Endothelial cell of hepatic sinusoid (primary cell): ENCODE data around the gene TK1.

Source experiments
- in situ Hi-C: cut with HindIII; loops from 2 replicates; pipeline ENCODE4 v1.10.0; 2017; ENCODE audit warnings: low sequenced_read_pairs

Gene TK1

DNA sequence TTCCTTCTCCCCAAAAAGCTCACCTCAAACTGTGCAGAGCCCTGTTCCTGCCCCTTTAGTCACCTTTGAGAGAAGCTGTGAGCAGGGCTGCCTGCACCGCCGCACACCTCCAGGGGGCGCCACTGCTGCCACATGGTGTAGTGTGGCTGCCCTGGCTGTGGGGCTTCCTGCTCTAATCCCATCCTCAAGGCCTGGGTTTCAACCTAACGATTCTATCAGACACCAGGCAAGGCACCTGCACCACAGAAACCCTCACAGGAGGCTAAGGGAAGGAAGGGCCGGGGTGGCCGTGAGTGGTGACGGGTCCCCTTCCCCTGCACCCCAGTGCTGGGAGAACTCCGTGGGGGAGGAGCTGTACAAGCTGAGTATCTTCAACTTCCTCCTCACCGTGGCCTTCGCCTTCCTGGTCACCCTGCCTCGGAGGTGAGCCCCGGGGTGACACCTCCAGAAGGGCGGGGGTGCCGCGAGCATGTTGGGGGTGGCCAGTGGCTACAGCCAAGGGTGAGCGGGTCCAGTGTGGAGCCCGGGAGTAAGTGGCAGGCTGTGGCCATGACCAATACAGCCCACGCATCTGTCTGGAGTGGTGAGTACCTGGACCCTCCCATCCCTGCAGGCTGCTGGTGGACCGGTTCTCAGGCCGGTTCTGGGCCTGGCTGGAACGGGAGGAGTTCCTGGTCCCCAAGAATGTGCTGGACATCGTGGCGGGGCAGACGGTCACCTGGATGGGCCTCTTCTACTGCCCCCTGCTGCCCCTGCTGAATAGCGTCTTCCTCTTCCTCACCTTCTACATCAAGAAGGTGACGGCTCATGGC lies 49.3 kb downstream of the TK1 start:
- in situ Hi-C loops = no loop called here

DNA sequence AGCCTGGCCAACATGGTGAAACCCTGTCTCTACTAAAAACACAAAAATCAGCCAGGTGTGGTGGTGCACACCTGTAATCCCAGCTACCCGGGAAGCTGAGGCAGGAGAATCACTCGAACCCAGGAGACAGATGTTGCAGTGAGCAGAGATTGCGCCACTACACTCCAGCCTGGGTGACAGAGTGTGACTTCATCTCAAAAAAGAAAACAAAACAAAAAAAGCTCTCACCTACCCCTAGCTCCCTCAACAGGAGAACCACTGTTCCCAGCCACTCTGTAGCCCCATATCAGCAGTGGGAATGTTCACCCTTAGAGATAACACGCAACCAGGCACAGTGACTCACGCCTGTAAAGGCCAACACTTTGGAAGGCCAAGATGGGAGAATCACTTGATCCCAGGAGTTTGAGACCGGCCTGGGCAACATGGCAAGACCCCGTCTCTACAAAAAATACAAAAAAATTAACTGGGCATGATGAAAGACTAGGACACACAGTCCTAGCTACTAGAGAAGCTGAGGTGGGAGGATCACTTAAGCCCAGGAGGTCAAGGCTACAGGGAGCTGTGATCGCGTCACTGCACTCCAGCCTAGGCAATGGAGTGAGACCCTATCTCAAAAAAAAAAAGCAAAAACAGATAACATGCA lies 50.9 kb downstream of the TK1 start:
- in situ Hi-C loops = no loop called here

- in situ Hi-C loops = no loop called here
These were observed 51.9 kb downstream of the TK1 start for GRCh38 chr17:78134899-78135385.

DNA sequence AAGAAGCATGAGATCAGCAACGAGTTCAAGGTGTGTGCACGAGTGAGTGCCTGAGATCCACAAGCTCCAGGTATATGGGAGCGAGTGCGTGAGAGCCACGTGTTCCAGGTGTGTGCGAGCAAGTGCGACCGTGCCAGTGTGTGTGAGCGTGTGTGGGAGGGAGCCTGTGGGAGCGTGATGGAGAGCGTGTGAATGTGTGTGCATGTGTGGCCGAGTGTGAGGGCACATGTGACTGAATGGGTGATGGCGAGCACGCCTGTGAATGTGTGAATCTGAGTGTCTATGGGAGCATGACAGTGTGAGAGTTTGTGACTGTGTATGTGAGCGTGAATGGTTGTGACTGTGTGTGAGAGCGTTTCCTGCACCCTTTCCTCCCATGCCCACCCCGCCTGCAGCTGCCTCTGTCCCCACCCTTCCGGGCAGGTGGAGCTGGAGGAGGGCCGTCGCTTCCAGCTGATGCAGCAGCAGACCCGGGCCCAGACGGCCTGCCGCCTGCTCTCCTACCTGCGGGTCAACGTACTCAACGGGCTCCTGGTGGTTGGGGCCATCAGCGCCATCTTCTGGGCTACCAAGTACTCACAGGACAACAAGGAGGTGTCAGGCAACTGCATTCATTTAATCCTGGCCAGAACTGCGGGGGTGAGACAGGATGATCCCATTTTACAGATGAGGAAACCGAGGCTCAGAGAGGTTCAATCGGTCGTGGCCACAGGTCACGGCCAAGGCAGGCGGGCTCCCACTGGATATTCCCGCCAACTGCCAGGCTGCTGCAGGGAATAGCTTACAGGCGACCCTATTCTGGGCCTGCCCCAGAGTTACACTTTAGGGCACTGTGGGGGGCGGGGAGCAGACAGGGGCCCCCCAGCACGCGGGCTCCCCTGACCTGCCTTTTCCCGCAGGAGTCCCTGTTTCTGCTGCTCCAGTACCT lies 52.6 kb downstream of the TK1 start:
- in situ Hi-C loops = no loop called here

- in situ Hi-C loops = no loop called here
These were observed 53.5 kb downstream of the TK1 start for GRCh38 chr17:78133179-78133951.

DNA sequence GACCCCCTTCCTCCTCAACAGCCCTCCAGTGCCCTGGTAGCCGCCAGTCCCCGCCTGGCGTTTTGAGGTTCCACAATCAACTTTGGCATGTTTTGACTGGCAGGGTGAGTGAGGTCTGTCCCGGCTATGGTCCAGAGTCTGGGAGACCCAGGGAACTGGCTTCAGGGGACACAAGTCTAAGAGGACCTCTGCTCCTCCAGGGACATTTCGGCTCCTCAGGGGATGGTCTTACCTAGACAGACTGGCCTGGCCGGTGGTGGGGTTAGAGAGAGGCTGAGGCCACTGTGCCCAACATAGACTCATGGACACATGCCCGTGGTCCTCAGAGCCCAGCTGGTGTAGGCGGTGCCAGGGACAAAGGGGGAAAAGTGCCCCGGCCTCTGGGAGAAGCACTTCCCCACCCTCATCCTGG lies 54.1 kb downstream of the TK1 start:
- in situ Hi-C loops = no loop called here

DNA sequence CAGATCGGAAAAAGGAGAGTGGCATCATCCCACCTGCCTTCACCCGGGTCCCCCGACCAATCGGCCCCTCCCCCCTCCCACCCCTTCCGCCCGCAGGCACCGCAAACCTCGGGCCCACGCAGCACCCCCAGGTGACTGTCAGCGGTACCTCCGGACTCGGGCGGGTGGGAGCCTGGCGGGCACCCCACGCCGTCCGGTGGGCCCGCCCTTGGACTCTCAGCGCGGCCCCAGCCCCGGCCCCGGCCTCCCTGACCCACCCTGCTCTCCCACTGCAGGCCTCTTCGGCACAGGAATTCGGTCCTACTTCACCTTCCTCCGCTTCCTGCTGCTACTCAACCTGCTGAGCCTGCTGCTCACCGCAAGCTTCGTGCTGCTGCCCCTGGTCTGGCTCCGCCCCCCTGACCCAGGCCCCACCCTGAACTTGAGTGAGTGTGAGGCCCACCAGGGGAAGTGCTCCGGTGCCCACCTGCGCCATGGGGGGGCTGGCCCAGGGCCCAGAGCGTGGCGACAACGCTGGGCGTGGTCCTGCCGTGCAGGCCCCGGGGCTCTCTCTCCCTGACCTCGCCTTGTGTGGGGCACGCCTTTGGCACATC lies 54.7 kb downstream of the TK1 start:
- in situ Hi-C loops = no loop called here

- in situ Hi-C loops = no loop called here
These were observed 55.4 kb downstream of the TK1 start for GRCh38 chr17:78131172-78132083.

GRCh38 chr17:78130437-78131101 lies 56.3 kb downstream of the TK1 start, which contains the start of gene TMC8:
TMC8 (plus strand) TSS chr17:78130771; CDS start chr17:78131589, 818 bp downstream.
- in situ Hi-C loops = no loop called here

DNA sequence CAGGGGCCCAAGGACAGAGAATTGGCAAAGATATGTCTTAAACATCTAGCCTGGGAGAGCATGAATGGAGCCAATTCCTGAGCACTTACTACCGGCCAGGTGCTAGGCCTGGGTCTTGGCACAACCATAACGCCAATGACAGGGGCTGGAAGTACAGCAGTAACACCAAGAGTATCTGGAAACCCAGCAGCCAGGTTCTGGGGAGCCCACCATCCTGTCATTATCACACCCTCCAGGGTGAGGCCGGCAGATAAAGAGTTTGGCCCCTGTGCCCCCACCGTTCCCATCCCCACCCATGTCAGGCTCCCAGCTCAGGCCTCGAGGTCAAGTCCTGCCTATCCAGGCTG lies 56.8 kb downstream of the TK1 start:
- in situ Hi-C loops = no loop called here

- in situ Hi-C loops = no loop called here
These were observed 57.3 kb downstream of the TK1 start for GRCh38 chr17:78129351-78130089.

- in situ Hi-C loops = no loop called here
These were observed 58.1 kb downstream of the TK1 start, which contains the start of gene TMC6 for GRCh38 chr17:78128551-78129350. TMC6 (minus strand) TSS chr17:78128755; CDS start chr17:78126832, 1,923 bp downstream.

- in situ Hi-C loops = no loop called here
These were observed 58.8 kb downstream of the TK1 start for GRCh38 chr17:78127888-78128550.

GRCh38 chr17:78127239-78127887 lies 59.5 kb downstream of the TK1 start:
- in situ Hi-C loops = no loop called here

GRCh38 chr17:78126895-78127238 lies 60.0 kb downstream of the TK1 start:
- in situ Hi-C loops = no loop called here
